Chondrocyte (in vitro differentiated cells): ENCODE results near the gene PRICKLE3. TPM values are rescaled to one million over a fixed set of nuclear protein-coding genes. Genes with fewer than 3 reads are reported as not detected.

Experiments
- DNase-seq: peaks from one replicate; pipeline ENCODE4 v3.0.0; 2021; ENCODE audit warnings: mixed read lengths, low spot score
- H3K27ac Mint-ChIP-seq: one replicate; pipeline ENCODE4 v1.8.0; 2021; ENCODE audit warnings: mild to moderate bottlenecking, moderate library complexity, mixed read lengths; ENCODE audit not compliant: unreplicated experiment
- H3K27me3 Mint-ChIP-seq: 2 replicates; pipeline ENCODE4 v1.8.0; 2021; ENCODE audit warnings: low read depth, mixed read lengths
- H3K36me3 Mint-ChIP-seq: 2 replicates; pipeline ENCODE4 v1.8.0; 2021; ENCODE audit warnings: low read depth, mixed read lengths
- H3K4me1 Mint-ChIP-seq: 2 replicates; pipeline ENCODE4 v1.8.0; 2021; ENCODE audit warnings: low read depth, mild to moderate bottlenecking, mixed read lengths
- H3K4me3 Mint-ChIP-seq: one replicate; pipeline ENCODE4 v1.8.0; 2021; ENCODE audit warnings: mild to moderate bottlenecking, moderate library complexity, mixed read lengths; ENCODE audit not compliant: unreplicated experiment
- H3K9me3 Mint-ChIP-seq: 2 replicates; pipeline ENCODE4 v1.8.0; 2021; ENCODE audit warnings: low read depth, mixed read lengths
- total RNA-seq: library from RNA; stranded (reverse); gene quantifications from 3 replicates; pipeline ENCODE4 v1.2.1, GENCODE V29; 2021
- TF ChIP-seq, protein P1 (sequence below): fragments of 200-600 bp; sonication (generic); IDR thresholded peaks from 2 replicates; pipeline ENCODE4 v1.5.0; 2021; ENCODE audit warnings: antibody characterized with exemption, mild to moderate bottlenecking, moderate library complexity

PRICKLE3 gene
- total RNA-seq, 1 donor from 2014 or later: 7.5 TPM

DNA sequence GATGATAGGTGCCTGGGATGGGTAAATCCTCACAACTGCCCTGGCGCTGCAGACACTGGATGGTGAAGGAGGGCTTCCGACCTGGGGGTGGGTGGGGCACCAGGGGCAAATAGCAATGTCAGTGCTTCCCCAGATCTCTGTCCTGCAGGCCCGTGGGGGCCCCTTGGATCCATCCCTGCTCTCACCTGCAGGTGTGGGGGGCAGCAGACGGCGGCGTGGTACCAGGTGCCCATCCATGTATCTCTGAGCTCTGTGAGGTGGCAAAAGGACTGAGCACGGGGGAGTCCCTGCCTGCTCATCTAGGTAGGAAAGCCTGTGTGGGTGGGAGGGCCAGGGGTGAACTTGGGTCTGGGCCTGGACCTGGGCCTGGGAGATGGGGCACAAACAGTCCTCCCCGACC, 20.4 kb upstream of the PRICKLE3 start:
- TF ChIP-seq, protein P1, sequence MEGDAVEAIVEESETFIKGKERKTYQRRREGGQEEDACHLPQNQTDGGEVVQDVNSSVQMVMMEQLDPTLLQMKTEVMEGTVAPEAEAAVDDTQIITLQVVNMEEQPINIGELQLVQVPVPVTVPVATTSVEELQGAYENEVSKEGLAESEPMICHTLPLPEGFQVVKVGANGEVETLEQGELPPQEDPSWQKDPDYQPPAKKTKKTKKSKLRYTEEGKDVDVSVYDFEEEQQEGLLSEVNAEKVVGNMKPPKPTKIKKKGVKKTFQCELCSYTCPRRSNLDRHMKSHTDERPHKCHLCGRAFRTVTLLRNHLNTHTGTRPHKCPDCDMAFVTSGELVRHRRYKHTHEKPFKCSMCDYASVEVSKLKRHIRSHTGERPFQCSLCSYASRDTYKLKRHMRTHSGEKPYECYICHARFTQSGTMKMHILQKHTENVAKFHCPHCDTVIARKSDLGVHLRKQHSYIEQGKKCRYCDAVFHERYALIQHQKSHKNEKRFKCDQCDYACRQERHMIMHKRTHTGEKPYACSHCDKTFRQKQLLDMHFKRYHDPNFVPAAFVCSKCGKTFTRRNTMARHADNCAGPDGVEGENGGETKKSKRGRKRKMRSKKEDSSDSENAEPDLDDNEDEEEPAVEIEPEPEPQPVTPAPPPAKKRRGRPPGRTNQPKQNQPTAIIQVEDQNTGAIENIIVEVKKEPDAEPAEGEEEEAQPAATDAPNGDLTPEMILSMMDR: no peak
- no peaks in the 10 kb centered on the region for H3K36me3 Mint-ChIP-seq
- H3K27ac Mint-ChIP-seq: no peak overlapping the region

DNA sequence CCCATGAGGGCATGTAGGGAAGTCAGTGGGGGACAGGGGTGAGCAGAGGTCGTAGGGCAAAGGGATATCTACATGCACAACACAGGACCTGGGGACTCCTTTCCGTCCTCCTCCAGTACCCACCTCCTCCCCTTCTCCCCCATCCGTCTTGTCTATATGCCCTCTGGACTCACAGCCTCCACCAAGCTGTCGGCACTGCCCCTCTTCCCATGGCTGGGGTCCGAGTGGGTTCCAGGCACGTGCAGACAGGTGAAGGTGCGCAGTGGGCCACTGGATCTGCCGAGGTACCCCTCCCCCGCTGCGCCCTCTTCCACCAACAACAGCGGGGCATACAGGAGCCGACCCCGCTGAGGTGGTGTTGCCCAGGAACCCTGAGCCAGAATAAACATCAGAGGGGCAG, 19.3 kb upstream of the PRICKLE3 start:
- Mint-ChIP-seq H3K36me3 (no peaks in the 10 kb centered on the region), H3K27me3 (no peaks in the 10 kb centered on the region), H3K9me3 (no peaks in the 10 kb centered on the region), H3K27ac (no peak overlapping the region), H3K4me3 (no peak overlapping the region), H3K4me1 (peaks cover 3% of the 10 kb centered on the region)
- DNase-seq: peak; percentile 79
- TF ChIP-seq, protein P1: no peak

More for the DNA sequence above, 20.4 kb upstream of the PRICKLE3 start:
- peak; percentile 62 for DNase-seq
- Mint-ChIP-seq H3K9me3 (no peaks in the 10 kb centered on the region), H3K4me1 (no peaks in the 10 kb centered on the region), H3K27me3 (no peaks in the 10 kb centered on the region), H3K4me3 (no peak overlapping the region)

DNA sequence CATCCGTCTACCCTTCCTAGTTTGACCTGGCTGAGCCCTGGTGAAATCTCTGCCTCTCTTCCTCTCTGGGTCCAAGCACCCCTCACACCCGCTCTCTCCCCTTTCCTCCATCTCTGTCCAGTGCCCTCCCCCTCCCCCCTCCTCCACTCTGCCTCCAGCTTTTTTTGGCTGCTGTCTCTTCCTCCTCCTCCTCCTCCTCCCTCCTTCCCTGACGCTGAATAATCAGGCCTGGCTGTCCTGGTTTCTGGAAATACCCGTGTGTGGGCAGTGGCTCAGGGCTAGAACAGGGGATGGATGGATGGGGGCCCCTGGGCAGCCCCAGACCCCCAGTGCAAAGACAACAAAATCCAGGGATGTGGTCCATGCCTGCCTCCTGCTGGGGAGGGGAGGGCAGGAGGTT, 18.5 kb upstream of the PRICKLE3 start:
- Mint-ChIP-seq H3K27me3 (no peaks in the 10 kb centered on the region), H3K9me3 (no peaks in the 10 kb centered on the region), H3K36me3 (no peaks in the 10 kb centered on the region), H3K4me1 (peaks cover 5% of the 10 kb centered on the region), H3K4me3 (no peak overlapping the region), H3K27ac (no peak overlapping the region)
- DNase-seq: peak; percentile 13
- TF ChIP-seq, protein P1: no peak

DNA sequence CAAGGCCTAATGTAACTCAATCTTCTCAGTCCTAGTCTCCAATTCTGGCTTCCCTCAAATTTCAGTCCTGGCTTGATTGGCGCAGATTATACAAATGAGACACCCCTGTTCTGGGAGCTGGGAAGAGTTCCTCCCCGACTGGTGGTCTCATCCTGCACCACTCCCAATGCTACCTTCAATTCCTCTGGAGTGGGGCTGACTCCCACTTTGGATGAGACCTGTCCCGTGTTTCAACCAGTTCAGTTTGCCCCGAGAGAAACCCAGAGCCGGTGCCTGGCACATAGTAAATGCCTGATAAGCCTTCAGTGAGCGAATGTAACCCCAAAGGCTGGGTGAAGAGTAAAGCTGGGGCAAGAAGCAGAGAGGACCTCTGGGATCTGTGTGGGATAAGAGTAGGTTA, 17.8 kb upstream of the PRICKLE3 start:
- H3K27me3 Mint-ChIP-seq: no peaks in the 10 kb centered on the region
- DNase-seq: peak; percentile 26
- no peaks in the 10 kb centered on the region for H3K36me3 Mint-ChIP-seq
- no peak overlapping the region for H3K27ac Mint-ChIP-seq
- H3K4me1 Mint-ChIP-seq: peaks cover 5% of the 10 kb centered on the region
- H3K9me3 Mint-ChIP-seq: no peaks in the 10 kb centered on the region
- TF ChIP-seq, protein P1: no peak
- no peak overlapping the region for H3K4me3 Mint-ChIP-seq

DNA sequence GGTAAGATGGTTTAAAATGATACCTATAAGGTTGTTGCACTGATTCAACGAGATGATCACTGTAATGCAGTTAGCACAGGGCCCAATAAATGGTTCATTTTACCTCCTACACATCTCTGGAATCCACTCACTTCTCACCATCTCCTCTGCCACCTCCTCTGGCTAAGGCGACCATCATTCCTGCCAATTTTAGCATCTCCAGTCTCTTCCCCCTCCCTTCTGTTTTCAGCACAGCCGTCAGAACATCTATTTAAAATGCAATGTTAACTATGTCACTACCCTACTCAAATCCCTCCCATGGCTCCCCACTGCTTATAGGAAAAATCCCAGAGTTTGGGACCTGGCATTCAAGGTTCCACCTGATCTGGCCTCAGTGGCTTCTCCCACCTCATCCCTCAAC, 17.4 kb upstream of the PRICKLE3 start:
- no peaks in the 10 kb centered on the region for H3K36me3 Mint-ChIP-seq
- DNase-seq: no peak
- H3K27me3 Mint-ChIP-seq: no peaks in the 10 kb centered on the region
- TF ChIP-seq, protein P1: no peak
- H3K9me3 Mint-ChIP-seq: no peaks in the 10 kb centered on the region
- peaks cover 8% of the 10 kb centered on the region for H3K4me1 Mint-ChIP-seq
- H3K27ac Mint-ChIP-seq: no peak overlapping the region
- no peak overlapping the region for H3K4me3 Mint-ChIP-seq
